Epithelial cell of esophagus (primary cell): ENCODE data around the gene ZMYND11.
"Not testable (repeated sequence)": the region's sequence is repeated elsewhere in the genome, so short reads cannot be mapped to it uniquely, and the experiment has no call there.

ENCODE experiments used
- DNase-seq: peaks from one replicate; pipeline ENCODE4 v3.0.0; 2010; ENCODE audit warnings: low read depth
- H3K4me3 ChIP-seq: 2 replicates; pipeline ENCODE4 v1.5.1; 2011; ENCODE audit warnings: mild to moderate bottlenecking, low read length, control low read depth
- CTCF ChIP-seq: IDR thresholded peaks from 2 replicates; pipeline ENCODE4 v1.5.1; 2011; ENCODE audit warnings: low read depth, mild to moderate bottlenecking, low read length, control low read depth, inconsistent platforms; ENCODE audit not compliant: insufficient read depth; ENCODE audit errors: missing control alignments

The ZMYND11 gene

GRCh38 chr10:251982-252582 lies 116.8 kb downstream of the ZMYND11 start:
- no peak for TF ChIP-seq CTCF
- DNase-seq, result no peak
- no peak overlapping the region for H3K4me3 ChIP-seq

GRCh38 chr10:260819-261429 lies 125.7 kb downstream of the ZMYND11 start:
- DNase-seq, result no peak
- no peak overlapping the region for H3K4me3 ChIP-seq
- TF ChIP-seq CTCF, result no peak

GRCh38 chr10:264160-265073 lies 129.2 kb downstream of the ZMYND11 start:
- peak; percentile 24 for DNase-seq
- H3K4me3 ChIP-seq, result not testable (repeated sequence)

GRCh38 chr10:265074-265440 lies 129.8 kb downstream of the ZMYND11 start:
- not testable (repeated sequence) for H3K4me3 ChIP-seq

GRCh38 chr10:265816-266588 lies 130.7 kb downstream of the ZMYND11 start:
- not testable (repeated sequence) for DNase-seq, H3K4me3 ChIP-seq

More at GRCh38 chr10:265074-265440, 129.8 kb downstream of the ZMYND11 start:
- not testable (repeated sequence) for DNase-seq

GRCh38 chr10:266974-267425 lies 131.7 kb downstream of the ZMYND11 start:
- TF ChIP-seq CTCF, result no peak
- H3K4me3 ChIP-seq, result no peak overlapping the region
- peak; percentile 46 for DNase-seq

- H3K4me3 ChIP-seq, result no peak overlapping the region
- TF ChIP-seq CTCF, result no peak
- DNase-seq, result no peak
Measured at GRCh38 chr10:267705-268104, 132.4 kb downstream of the ZMYND11 start.

DNA sequence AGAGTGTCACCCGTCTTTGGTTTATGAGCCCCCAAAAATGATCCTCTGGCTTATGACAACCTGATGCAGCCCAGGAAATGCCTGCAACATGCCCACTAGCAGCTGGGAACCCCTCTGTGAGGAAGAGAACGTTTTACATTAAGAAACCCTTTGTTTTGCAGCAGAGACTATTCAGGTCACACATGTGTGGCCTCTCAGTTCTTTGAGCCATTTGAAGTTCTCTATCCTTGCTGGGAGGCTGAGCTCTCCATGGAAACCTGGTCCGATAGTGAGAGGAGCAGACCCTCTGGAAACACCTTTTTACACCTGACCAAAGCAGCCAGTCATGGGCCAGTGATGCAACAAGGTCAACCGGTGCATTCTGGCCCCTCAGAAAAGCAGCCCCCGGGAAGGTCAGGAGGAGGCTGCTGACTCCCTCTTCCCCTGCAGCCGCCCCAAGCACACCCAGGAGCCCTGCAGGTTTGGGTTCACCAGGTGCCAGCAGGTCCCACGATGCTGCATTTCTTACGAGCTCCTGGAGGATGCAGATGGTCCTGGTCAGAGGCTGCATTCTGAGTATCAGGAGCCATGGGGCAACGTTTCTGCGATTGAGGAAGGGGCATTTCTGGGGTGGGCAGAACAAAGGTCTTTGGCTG lies 134.3 kb downstream of the ZMYND11 start:
- TF ChIP-seq CTCF, result no peak
- DNase-seq, result no peak
- no peak overlapping the region for H3K4me3 ChIP-seq
